H9 (cell line): ENCODE data around the gene IGF2BP3. TPM values are rescaled to one million over a fixed set of nuclear protein-coding genes. Genes with fewer than 3 reads are reported as not detected.

ENCODE experiments used
- DNase-seq: peaks from one replicate; pipeline ENCODE4 v3.0.0-alpha.2; 2017
- H2AFZ ChIP-seq: one replicate; pipeline ENCODE4 v1.6.1; 2013; ENCODE audit warnings: mild to moderate bottlenecking, low read length, control low read depth, moderate library complexity
- H2AK5ac ChIP-seq: 2 replicates; pipeline ENCODE4 v1.6.1; 2013; ENCODE audit warnings: low read length, control low read depth, mixed read lengths; ENCODE audit not compliant: insufficient read length
- H2BK120ac ChIP-seq: one replicate; pipeline ENCODE4 v1.6.1; 2013; ENCODE audit warnings: low read depth, mild to moderate bottlenecking, low read length, control low read depth, inconsistent platforms; ENCODE audit not compliant: poor library complexity, severe bottlenecking
- H2BK12ac ChIP-seq: 2 replicates; pipeline ENCODE4 v1.6.1; 2013; ENCODE audit warnings: low read length, control low read depth, mixed read lengths, low read depth; ENCODE audit not compliant: insufficient read length
- H2BK15ac ChIP-seq: 2 replicates; pipeline ENCODE4 v1.6.1; 2013; ENCODE audit warnings: low read depth, low read length, control low read depth
- H2BK20ac ChIP-seq: one replicate; pipeline ENCODE4 v1.6.1; 2013; ENCODE audit warnings: low read depth, mild to moderate bottlenecking, low read length, control low read depth, inconsistent platforms; ENCODE audit not compliant: poor library complexity, severe bottlenecking
- H2BK5ac ChIP-seq: 2 replicates; pipeline ENCODE4 v1.6.1; 2013; ENCODE audit warnings: low read length, control low read depth, mixed read lengths; ENCODE audit not compliant: insufficient read length
- H3K14ac ChIP-seq: 2 replicates; pipeline ENCODE4 v1.6.1; 2013; ENCODE audit warnings: low read length, control low read depth; ENCODE audit not compliant: insufficient read depth
- H3K18ac ChIP-seq: 2 replicates; pipeline ENCODE4 v1.6.1; 2013; ENCODE audit warnings: low read depth, mild to moderate bottlenecking, mixed read lengths, low read length, control low read depth; ENCODE audit not compliant: insufficient read length
- H3K23ac ChIP-seq: 2 replicates; pipeline ENCODE4 v1.6.1; 2013; ENCODE audit warnings: low read length, control low read depth, mixed read lengths, low read depth; ENCODE audit not compliant: insufficient read length
- H3K23me2 ChIP-seq: 2 replicates; pipeline ENCODE4 v1.6.1; 2013; ENCODE audit warnings: low read depth, mild to moderate bottlenecking, mixed read lengths, low read length, control low read depth; ENCODE audit not compliant: insufficient read length, poor library complexity, severe bottlenecking
- H3K27ac ChIP-seq: 2 replicates; pipeline ENCODE4 v1.5.1; 2013; ENCODE audit warnings: low read length, control low read depth, mixed read lengths, low read depth; ENCODE audit not compliant: insufficient read length
- H3K27me3 ChIP-seq: 2 replicates; pipeline ENCODE4 v1.6.1; 2013; ENCODE audit warnings: low read length, control low read depth, inconsistent platforms; ENCODE audit not compliant: insufficient read depth
- H3K4ac ChIP-seq: 2 replicates; pipeline ENCODE4 v1.6.1; 2013; ENCODE audit warnings: low read depth, mild to moderate bottlenecking, control low read depth, inconsistent platforms, low read length, moderate library complexity
- H3K4me1 ChIP-seq: 2 replicates; pipeline ENCODE4 v1.6.1; 2013; ENCODE audit warnings: low read length, control low read depth, inconsistent platforms; ENCODE audit not compliant: insufficient read depth
- H3K4me2 ChIP-seq: 2 replicates; pipeline ENCODE4 v1.6.1; 2013; ENCODE audit warnings: low read length, control low read depth, mixed read lengths; ENCODE audit not compliant: insufficient read length, insufficient read depth
- H3K56ac ChIP-seq: 2 replicates; pipeline ENCODE4 v1.6.1; 2013; ENCODE audit warnings: low read depth, mild to moderate bottlenecking, mixed read lengths, low read length, control low read depth; ENCODE audit not compliant: insufficient read length
- H3K79me1 ChIP-seq: 2 replicates; pipeline ENCODE4 v1.6.1; 2013; ENCODE audit warnings: low read depth, mild to moderate bottlenecking, moderate library complexity, low read length, control low read depth, inconsistent platforms; ENCODE audit not compliant: insufficient read depth, poor library complexity, severe bottlenecking
- H3K79me2 ChIP-seq: 2 replicates; pipeline ENCODE4 v1.6.1; 2013; ENCODE audit warnings: low read length, control low read depth, inconsistent platforms; ENCODE audit not compliant: insufficient read depth
- H3K9ac ChIP-seq: 2 replicates; pipeline ENCODE4 v1.6.1; 2013; ENCODE audit warnings: low read length, control low read depth, mixed read lengths; ENCODE audit not compliant: insufficient read length; ENCODE audit errors: extremely low read depth
- H3K9me3 ChIP-seq: one replicate; pipeline ENCODE4 v1.6.1; 2013; ENCODE audit warnings: low read depth, low read length, inconsistent platforms; ENCODE audit not compliant: control insufficient read depth
- H3T11ph ChIP-seq: one replicate; pipeline ENCODE4 v1.6.1; 2013; ENCODE audit warnings: mild to moderate bottlenecking, low read length, control low read depth, inconsistent platforms
- H4K20me1 ChIP-seq: one replicate; pipeline ENCODE4 v1.6.1; 2013; ENCODE audit not compliant: control insufficient read depth, insufficient read length, insufficient read depth
- H4K5ac ChIP-seq: 2 replicates; pipeline ENCODE4 v1.6.1; 2013; ENCODE audit warnings: low read depth, mild to moderate bottlenecking, mixed read lengths, low read length, control low read depth; ENCODE audit not compliant: insufficient read length
- H4K8ac ChIP-seq: replicated peaks from 2 replicates; pipeline ENCODE4 v1.6.1; 2013; ENCODE audit warnings: low read length, control low read depth, mixed read lengths, low read depth; ENCODE audit not compliant: insufficient read length
- H4K91ac ChIP-seq: 2 replicates; pipeline ENCODE4 v1.6.1; 2013; ENCODE audit warnings: low read depth, mild to moderate bottlenecking, moderate library complexity, mixed read lengths, low read length, control low read depth; ENCODE audit not compliant: insufficient read length
- H3K27ac Mint-ChIP-seq, 3 experiments: 2 replicates in 2 of 3; 3 replicates in 1 of 3; pipeline ENCODE4 v1.8.0; 2020 to 2021; ENCODE audit warnings: mixed read lengths in 3 of 3, mild to moderate bottlenecking in 1 of 3, moderate library complexity in 1 of 3
- H3K27me3 Mint-ChIP-seq: 2 replicates; pipeline ENCODE4 v1.8.0; 2021; ENCODE audit warnings: low read depth, mild to moderate bottlenecking, moderate library complexity, mixed read lengths
- H3K36me3 Mint-ChIP-seq, 3 experiments: 2 replicates in 2 of 3; 3 replicates in 1 of 3; pipeline ENCODE4 v1.8.0; 2020 to 2021; ENCODE audit warnings: low read depth in 3 of 3, mixed read lengths in 3 of 3; ENCODE audit not compliant: insufficient read depth in 1 of 3
- H3K4me1 Mint-ChIP-seq, 2 experiments: 2 replicates each; pipeline ENCODE4 v1.8.0; 2020; ENCODE audit warnings: mixed read lengths in 2 of 2
- H3K4me3 Mint-ChIP-seq, 2 experiments: 2 replicates in 1 of 2; 3 replicates in 1 of 2; pipeline ENCODE4 v1.8.0; 2020 to 2021; ENCODE audit warnings: mild to moderate bottlenecking in 2 of 2, mixed read lengths in 2 of 2, moderate library complexity in 1 of 2
- H3K9me3 Mint-ChIP-seq, 2 experiments: 2 replicates in 1 of 2; 3 replicates in 1 of 2; pipeline ENCODE4 v1.8.0; 2020; ENCODE audit warnings: mild to moderate bottlenecking in 2 of 2, mixed read lengths in 2 of 2, moderate library complexity in 1 of 2
- WGBS: extraction: QIAGEN DNeasy Blood & Tissue Kit; methylation state at CpG from one replicate; pipeline ENCODE4 v1.1.7; 2013; ENCODE audit warnings: missing lambda C conversion rate, low lambda C conversion rate, mixed read lengths; ENCODE audit not compliant: insufficient read length; ENCODE audit errors: extremely low coverage; 5-methylcytosine and 5-hydroxymethylcytosine counted together
- total RNA-seq: library from RNA; stranded (reverse); gene quantifications from 2 replicates; pipeline ENCODE4 v1.2.1, GENCODE V29; 2021
- TF ChIP-seq, protein P1 (sequence below): fragments of 200-600 bp; sonication (generic); conservative IDR thresholded peaks from 3 replicates; pipeline ENCODE4 v1.8.0; 2021; ENCODE audit warnings: antibody characterized with exemption, mild to moderate bottlenecking

The IGF2BP3 gene
- total RNA-seq, 1 experiment from 2014 or later: 197 TPM

GRCh38 chr7:23380556-23380955 is 89.7 kb downstream of the IGF2BP3 start:
- H3K27me3 ChIP-seq: no peaks in the 10 kb centered on the region
- no peak overlapping the region for H3K56ac ChIP-seq
- no peaks in the 10 kb centered on the region for H4K20me1 ChIP-seq
- H4K5ac ChIP-seq: no peak overlapping the region
- no peak overlapping the region for H3K4me2 ChIP-seq
- Mint-ChIP-seq H3K4me1 (peaks cover 6 to 12% of the 10 kb centered on the region in 2 experiments; a peak in 3 of 4 replicates), H3K9me3 (no peaks in the 10 kb centered on the region), H3K36me3 (peaks cover 20 to 56% (median 50%) of the 10 kb centered on the region in 3 experiments), H3K27me3 (no peaks in the 10 kb centered on the region), H3K4me3 (no peak overlapping the region), H3K27ac (peak overlapping the region in 2 of 3 experiments; percentile 7 to 67; a peak in 1 of 7 replicates)
- no peak overlapping the region for H3T11ph ChIP-seq
- no peaks in the 10 kb centered on the region; the same call in 1 of the 2 replicates for H3K4me1 ChIP-seq
- peaks cover 12% of the 10 kb centered on the region; the same call in 1 of the 2 replicates for H3K79me2 ChIP-seq
- H2BK20ac ChIP-seq: no peak overlapping the region
- peaks cover 21% of the 10 kb centered on the region for H3K79me1 ChIP-seq
- no peak overlapping the region for H3K9ac ChIP-seq
- no peaks in the 10 kb centered on the region for H3K9me3 ChIP-seq
- WGBS: no CpG with 5 or more reads among the region's 4 CpGs
- H3K4ac ChIP-seq: no peak overlapping the region
- H2AK5ac ChIP-seq: no peak overlapping the region
- no peak overlapping the region for H2BK120ac ChIP-seq
- no peak overlapping the region for H2BK5ac ChIP-seq
- no peak overlapping the region for H2BK15ac ChIP-seq
- TF ChIP-seq, protein P1, sequence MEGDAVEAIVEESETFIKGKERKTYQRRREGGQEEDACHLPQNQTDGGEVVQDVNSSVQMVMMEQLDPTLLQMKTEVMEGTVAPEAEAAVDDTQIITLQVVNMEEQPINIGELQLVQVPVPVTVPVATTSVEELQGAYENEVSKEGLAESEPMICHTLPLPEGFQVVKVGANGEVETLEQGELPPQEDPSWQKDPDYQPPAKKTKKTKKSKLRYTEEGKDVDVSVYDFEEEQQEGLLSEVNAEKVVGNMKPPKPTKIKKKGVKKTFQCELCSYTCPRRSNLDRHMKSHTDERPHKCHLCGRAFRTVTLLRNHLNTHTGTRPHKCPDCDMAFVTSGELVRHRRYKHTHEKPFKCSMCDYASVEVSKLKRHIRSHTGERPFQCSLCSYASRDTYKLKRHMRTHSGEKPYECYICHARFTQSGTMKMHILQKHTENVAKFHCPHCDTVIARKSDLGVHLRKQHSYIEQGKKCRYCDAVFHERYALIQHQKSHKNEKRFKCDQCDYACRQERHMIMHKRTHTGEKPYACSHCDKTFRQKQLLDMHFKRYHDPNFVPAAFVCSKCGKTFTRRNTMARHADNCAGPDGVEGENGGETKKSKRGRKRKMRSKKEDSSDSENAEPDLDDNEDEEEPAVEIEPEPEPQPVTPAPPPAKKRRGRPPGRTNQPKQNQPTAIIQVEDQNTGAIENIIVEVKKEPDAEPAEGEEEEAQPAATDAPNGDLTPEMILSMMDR: no peak
- DNase-seq: no peak
- H4K8ac ChIP-seq: no peak overlapping the region
- no peak overlapping the region for H4K91ac ChIP-seq
- no peak overlapping the region for H3K27ac ChIP-seq
- no peak overlapping the region for H3K14ac ChIP-seq
- no peak overlapping the region for H3K23ac ChIP-seq
- no peak overlapping the region for H3K18ac ChIP-seq
- no peak overlapping the region for H2BK12ac ChIP-seq
- no peaks in the 10 kb centered on the region for H3K23me2 ChIP-seq
- no peak overlapping the region for H2AFZ ChIP-seq
